ENCODE data around the gene CCL16. TPM values are rescaled to one million over a fixed set of nuclear protein-coding genes. Genes with fewer than 3 reads are reported as not detected.

The CCL16 gene
- polyA plus RNA-seq, 1 donor (not counting 4 experiments of a cell fraction or from before 2014, with no cell fraction given), result not detected

- Histone ChIP-seq H4K20me1 (ENCODE audit: control insufficient read depth, extremely low read depth, insufficient read depth, low read length) (no peaks in the 10 kb centered on the region), H3K36me3 (ENCODE audit: control insufficient read depth in 2 of 2, extremely low read depth in 1 of 2, insufficient read depth in 2 of 2, low read length in 2 of 2) (no peaks in the 10 kb centered on the region), H2AFZ (ENCODE audit: control insufficient read depth, low read length) (no peak overlapping the region), H3K27me3 (ENCODE audit: control insufficient read depth, extremely low read depth, insufficient read depth, low read length) (no peaks in the 10 kb centered on the region), H3K9me1 (ENCODE audit: control insufficient read depth, extremely low read depth, insufficient read depth, low read length) (no peaks in the 10 kb centered on the region), H3K27ac (ENCODE audit: control insufficient read depth, insufficient read depth, low read length) (no peak overlapping the region), H3K4me2 (ENCODE audit: control insufficient read depth, extremely low read depth, insufficient read depth, low read depth, low read length) (no peak overlapping the region), H3K79me2 (ENCODE audit: control insufficient read depth, insufficient read depth, low read length) (no peaks in the 10 kb centered on the region), H3K4me3 (ENCODE audit: control insufficient read depth in 2 of 3, extremely low read depth in 1 of 3, insufficient read depth in 2 of 3, low read depth in 1 of 3, low read length in 3 of 3) (no peak overlapping the region), H3K9me3 (ENCODE audit: control insufficient read depth, low read depth, low read length) (no peaks in the 10 kb centered on the region), H3K9ac (ENCODE audit: control insufficient read depth, extremely low read depth, insufficient read depth, low read length) (no peak overlapping the region), H3K4me1 (ENCODE audit: control insufficient read depth, extremely low read depth, insufficient read depth, low read length) (peaks cover 3% of the 10 kb centered on the region)
- FAIRE-seq (no peak), DNase-seq (ENCODE audit: low read depth, low spot score) (no peak)
- TF ChIP-seq CTCF (optimal IDR thresholded peaks at IDR 0.05 in 1 of 3, IDR thresholded peaks at IDR 0.05 in 1 of 3, conservative IDR thresholded peaks at IDR 0.05 in 1 of 3; ENCODE audit: extremely low read depth in 1 of 3, insufficient read depth in 2 of 3, low read length in 3 of 3), result no peak
- no peak for TF ChIP-seq EZH2 (IDR thresholded peaks at IDR 0.05; ENCODE audit: low read length)
- dilution Hi-C loops (cut with MboI; ENCODE audit: extremely low pct_ligation_motif_present, low sequenced_read_pairs), result no loop called here
Observed at GRCh38 chr17:35927714-35928113, 53.6 kb downstream of the CCL16 start.

Other genes starting within 250 kb of the CCL16 start
- 0.07 to 0.32 TPM (median 0.30 TPM) in 3 replicates for gene RASL10B, start 249.9 kb downstream of the CCL16 start, polyA plus RNA-seq
- gene GAS2L2, start 228.3 kb downstream of the CCL16 start, polyA plus RNA-seq, result 0.02 to 0.05 TPM (median 0.05 TPM) in 3 replicates
- not detected in 3 replicates for gene C17orf50, start 220.6 kb downstream of the CCL16 start, polyA plus RNA-seq
- gene MMP28, start 185.9 kb downstream of the CCL16 start, polyA plus RNA-seq, result 13.7 to 43.5 TPM (median 21.3 TPM) in 3 replicates
- gene TAF15, start 172.0 kb downstream of the CCL16 start, polyA plus RNA-seq, result 30.8 to 101 TPM (median 57.1 TPM) in 3 replicates
- gene HEATR9, start 112.6 kb downstream of the CCL16 start, polyA plus RNA-seq, result not detected in 3 replicates
- gene CCL5, start 101.1 kb downstream of the CCL16 start, polyA plus RNA-seq, result 0.37 to 0.46 TPM (median 0.46 TPM) in 3 replicates
- gene RDM1, start 50.7 kb downstream of the CCL16 start, polyA plus RNA-seq, result 0.40 to 1.1 TPM (median 0.87 TPM) in 3 replicates
- not detected in 3 replicates for gene LYZL6, start 37.8 kb downstream of the CCL16 start, polyA plus RNA-seq
- gene CCL14, start 5.2 kb upstream of the CCL16 start, polyA plus RNA-seq, result not detected in 3 replicates
- not detected in 3 replicates for gene CCL15, start 20.1 kb upstream of the CCL16 start, polyA plus RNA-seq
- not detected in 3 replicates for gene CCL23, start 36.5 kb upstream of the CCL16 start, polyA plus RNA-seq
- not detected in 3 replicates for gene CCL18, start 82.8 kb upstream of the CCL16 start, polyA plus RNA-seq
- gene CCL3, start 108.6 kb upstream of the CCL16 start, polyA plus RNA-seq, result 0.48 TPM in 1 of 3 replicates, not detected in the others
- 0.21 TPM in 1 of 3 replicates, not detected in the others for gene CCL4, start 122.3 kb upstream of the CCL16 start, polyA plus RNA-seq
- 0.71 to 2.0 TPM (median 0.71 TPM) in 3 replicates for gene TBC1D3B, start 195.1 kb upstream of the CCL16 start, polyA plus RNA-seq
- not detected in 3 replicates for gene CCL3L1, start 215.3 kb upstream of the CCL16 start, polyA plus RNA-seq
- gene CCL4L2, start 229.6 kb upstream of the CCL16 start, polyA plus RNA-seq, result 0.23 TPM in 1 of 3 replicates, not detected in the others

Data from keratinocyte (primary cell).